HepG2 (cell line): ENCODE results near the gene GRM4. TPM values are rescaled to one million over a fixed set of nuclear protein-coding genes. Genes with fewer than 3 reads are reported as not detected.

Source experiments
- ATAC-seq: fragments of 200-7000 bp; cut with Tn5 transposase; 3 replicates; pipeline ENCODE4 v1.9.1; 2020; ENCODE audit warnings: mild to moderate bottlenecking, moderate library complexity
- BruUV-seq: library from RNA; stranded (reverse); fragments of 400-500 nt; replicated peaks from 2 replicates; lab custom pipeline; 2021; lab: Mats Ljungman, UMichigan
- CTCF ChIA-PET: fragments of 300-600 bp; formaldehyde crosslinking; extraction: SDS; loops from one replicate; lab custom pipeline; 2021; ENCODE audit warnings: low total read pairs, inconsistent platforms, low intra/inter-chr PET ratio; lab: Yijun Ruan, JAX
- POLR2A ChIA-PET: fragments of 350-600 bp; sonication (Branson Sonifier 250); formaldehyde crosslinking; loops from one replicate; lab custom pipeline; 2020; ENCODE audit warnings: antibody characterized with exemption, inconsistent platforms; lab: Yijun Ruan, JAX
- DNase-seq: peaks from one replicate; pipeline ENCODE4 v3.0.0-alpha.2; 2015; ENCODE audit warnings: low spot score
- FAIRE-seq: peaks from 3 replicates; lab custom pipeline; 2011; peaks lifted over from hg19 to GRCh38; lab: Jason Lieb, UNC
- H2AFZ ChIP-seq: one replicate; pipeline ENCODE4 v1.6.1; 2011; ENCODE audit warnings: low read length, inconsistent platforms
- H3K27ac ChIP-seq: fragments of 300-600 bp; 3 replicates; pipeline ENCODE4 v1.8.0; 2011; ENCODE audit warnings: mixed run types, mild to moderate bottlenecking, mixed read lengths, low read length, inconsistent platforms; ENCODE audit not compliant: insufficient read depth; ENCODE audit errors: extremely low read length
- H3K27me3 ChIP-seq, 2 experiments: fragments of 200-600 bp in 1 of 2; 2 replicates in 1 of 2; 3 replicates in 1 of 2; pipeline versions ENCODE4 v1.6.0 to v1.8.0; 2011; ENCODE audit warnings: low read length in 2 of 2, mild to moderate bottlenecking in 2 of 2, moderate library complexity in 2 of 2, inconsistent platforms in 1 of 2; ENCODE audit not compliant: insufficient read depth in 2 of 2, control insufficient read depth in 1 of 2
- H3K36me3 ChIP-seq, 2 experiments: fragments of 200-600 bp in 1 of 2; replicated peaks in 1 of 2; 2 replicates in 1 of 2; 3 replicates in 1 of 2; pipeline versions ENCODE4 v1.5.1 to v1.8.0; 2011; ENCODE audit warnings: low read length in 2 of 2, inconsistent platforms in 1 of 2; ENCODE audit not compliant: insufficient read depth in 2 of 2, control insufficient read depth in 1 of 2
- H3K4me1 ChIP-seq: 2 replicates; pipeline ENCODE4 v1.5.1; 2012; ENCODE audit warnings: low read length, inconsistent platforms; ENCODE audit not compliant: insufficient read depth
- H3K4me2 ChIP-seq: 2 replicates; pipeline ENCODE4 v1.6.0; 2011; ENCODE audit warnings: low read depth, low read length, inconsistent platforms
- H3K4me3 ChIP-seq, 3 experiments: fragments of 200-600 bp in 1 of 3; sonication (generic), shearing (Covaris generic) in 1 of 3; replicated peaks in 1 of 3; 2 replicates each; pipeline ENCODE4 v1.5.1; 2011 to 2016; ENCODE audit warnings: low read length in 3 of 3, inconsistent platforms in 2 of 3, low read depth in 2 of 3, mild to moderate bottlenecking in 2 of 3, control low read depth in 1 of 3, mixed read lengths in 1 of 3; ENCODE audit not compliant: insufficient read depth in 1 of 3
- H3K79me2 ChIP-seq: one replicate; pipeline ENCODE4 v1.6.1; 2011; ENCODE audit warnings: low read length, inconsistent platforms; ENCODE audit not compliant: insufficient read depth
- H3K9ac ChIP-seq: 2 replicates; pipeline ENCODE4 v1.6.0; 2011; ENCODE audit warnings: mild to moderate bottlenecking, low read depth, low read length, inconsistent platforms; ENCODE audit not compliant: insufficient read depth
- H3K9me3 ChIP-seq: 2 replicates; pipeline ENCODE4 v1.5.1; 2012; ENCODE audit warnings: mild to moderate bottlenecking, low read length
- H4K20me1 ChIP-seq: 2 replicates; pipeline ENCODE4 v1.6.0; 2011; ENCODE audit warnings: inconsistent platforms, mild to moderate bottlenecking, low read length, moderate library complexity; ENCODE audit not compliant: insufficient read depth
- CBX5 ChIP-seq: sonication (generic); formaldehyde crosslinking; IDR thresholded peaks from 2 replicates; pipeline ENCODE4 v1.4.0; 2020; ENCODE audit warnings: missing genetic modification reagents, borderline replicate concordance
- CEBPB ChIP-seq: IDR thresholded peaks from 2 replicates; pipeline ENCODE4 v1.6.1; 2011; ENCODE audit warnings: low read depth, low read length, improper control_type of control experiment, borderline replicate concordance
- HNF1A ChIP-seq, 2 experiments: sonication (generic) in 1 of 2; formaldehyde crosslinking in 1 of 2; IDR thresholded peaks; 2 replicates each; pipeline versions ENCODE4 v1.4.0 to v1.6.1; 2016 to 2020; ENCODE audit warnings: borderline replicate concordance in 1 of 2, low read depth in 1 of 2, mild to moderate bottlenecking in 1 of 2, missing genetic modification reagents in 1 of 2
- HOXA7 ChIP-seq: sonication (generic); formaldehyde crosslinking; IDR thresholded peaks from 2 replicates; pipeline ENCODE4 v1.8.1; 2022; ENCODE audit warnings: mild to moderate bottlenecking, missing genetic modification reagents, moderate library complexity
- MBNL3 ChIP-seq: fragments of 250-450 bp; sonication (Bioruptor Pico); conservative IDR thresholded peaks from 2 replicates; pipeline ENCODE4 v1.8.0; 2022; ENCODE audit warnings: mild to moderate bottlenecking, inconsistent platforms
- PLRG1 ChIP-seq: fragments of 450-650 bp; conservative IDR thresholded peaks from 2 replicates; pipeline ENCODE4 v1.6.1; 2016
- PREB ChIP-seq: sonication (generic); formaldehyde crosslinking; IDR thresholded peaks from 2 replicates; pipeline ENCODE4 v1.4.0; 2020; ENCODE audit warnings: missing genetic modification reagents
- RXRA ChIP-seq: sonication (generic); formaldehyde crosslinking; IDR thresholded peaks from 2 replicates; pipeline ENCODE4 v1.5.1; 2020; ENCODE audit warnings: missing genetic modification reagents
- RXRB ChIP-seq: IDR thresholded peaks from 2 replicates; pipeline ENCODE4 v1.6.1; 2016; ENCODE audit warnings: borderline replicate concordance, missing genetic modification reagents, missing compliant biosample characterization
- STAT5B ChIP-seq: sonication (generic); formaldehyde crosslinking; IDR thresholded peaks from 2 replicates; pipeline ENCODE4 v1.4.0; 2020; ENCODE audit warnings: missing genetic modification reagents
- TSC22D2 ChIP-seq: sonication (generic); formaldehyde crosslinking; IDR thresholded peaks from 2 replicates; pipeline ENCODE4 v1.5.1; 2020; ENCODE audit warnings: missing genetic modification reagents, mild to moderate bottlenecking, borderline replicate concordance
- ZBTB37 ChIP-seq: sonication (generic); formaldehyde crosslinking; IDR thresholded peaks from 2 replicates; pipeline ENCODE4 v1.4.0; 2020; ENCODE audit warnings: mild to moderate bottlenecking, missing genetic modification reagents
- ZNF3 ChIP-seq: IDR thresholded peaks from 2 replicates; pipeline ENCODE4 v1.7.0; 2017; ENCODE audit warnings: inconsistent platforms
- ZNF414 ChIP-seq: sonication (generic); formaldehyde crosslinking; IDR thresholded peaks from 2 replicates; pipeline ENCODE4 v1.5.0; 2020; ENCODE audit warnings: missing genetic modification reagents
- ZNF704 ChIP-seq: sonication (generic); formaldehyde crosslinking; IDR thresholded peaks from 2 replicates; pipeline ENCODE4 v1.8.1; 2023; ENCODE audit warnings: mild to moderate bottlenecking, inconsistent platforms, moderate library complexity, missing genetic modification reagents, borderline replicate concordance
- WGBS: methylation state at CpG from one replicate; pipeline ENCODE4 v1.1.6; 2017; ENCODE audit warnings: low lambda C conversion rate; 5-methylcytosine and 5-hydroxymethylcytosine counted together
- in situ Hi-C: cut with HindIII; loops from 2 replicates; pipeline ENCODE4 v1.10.0; 2017; ENCODE audit warnings: low pct_unique_long_range_greater_than_20kb; ENCODE audit not compliant: extremely low pct_ligation_motif_present
- intact Hi-C: fragments of 100-400 bp; cut with micrococcal nuclease; formaldehyde crosslinking; loops from one replicate; pipeline ENCODE4 v1.10.0; 2022; ENCODE audit not compliant: unreplicated experiment
- polyA plus RNA-seq, 8 experiments: library from polyadenylated mRNA; depleted of rRNA in 3 of 8; stranded (reverse) in 7 of 8; unstranded in 1 of 8; fragments of >200 nt; fragmentation: Illumina TruSeq in 4 of 8; extraction: Trizol in 4 of 8; gene quantifications; 2 replicates each; pipeline versions ENCODE4 v1.2.1 to v1.2.3, GENCODE V29; 2011 to 2016; ENCODE audit warnings: low read depth in 4 of 8, missing spikeins in 1 of 8, mixed read lengths in 1 of 8; ENCODE audit not compliant: insufficient read depth in 1 of 8
- total RNA-seq, 5 experiments: library from RNA; depleted of rRNA; stranded (reverse); fragments of >200 nt; fragmentation: Illumina TruSeq; extraction: Trizol; gene quantifications; 2 replicates each; pipeline ENCODE4 v1.2.3, GENCODE V29; 2016; ENCODE audit warnings: low read depth in 1 of 5

GRM4 gene
- total and polyA plus RNA-seq, 2 of the 13 experiments (the other 11 are each of a cell fraction or from before 2014, with no cell fraction given), result not detected

- TF ChIP-seq PREB (CRISPR knock-in tag) (no peak), TSC22D2 (CRISPR knock-in tag) (no peak), HOXA7 (CRISPR knock-in tag) (no peak)
Observed at GRCh38 chr6:34092631-34093030, 53.3 kb downstream of the GRM4 start (continued).

GRCh38 chr6:34090935-34091334 lies 55.0 kb downstream of the GRM4 start:
- H3K4me2 ChIP-seq, result no peak overlapping the region
- no peak for DNase-seq
- no peak overlapping the region for H2AFZ ChIP-seq
- no peak for FAIRE-seq
- no peak for ATAC-seq
- no peaks in the 10 kb centered on the region for H3K9me3 ChIP-seq
- no peaks in the 10 kb centered on the region for H3K4me1 ChIP-seq
- 26% methylated on average over 3 of the region's 5 CpGs for WGBS
- no peaks in the 10 kb centered on the region for H3K79me2 ChIP-seq
- H3K36me3 ChIP-seq, result no peaks in the 10 kb centered on the region
- intact Hi-C loops (no loop called here), in situ Hi-C loops (no loop called here)
- no peak overlapping the region for H3K27ac ChIP-seq
- ChIA-PET POLR2A (no interaction called here), CTCF (no interaction called here)
- H4K20me1 ChIP-seq, result no peaks in the 10 kb centered on the region; the same call in 1 of the 2 replicates
- H3K9ac ChIP-seq, result no peak overlapping the region
- H3K27me3 ChIP-seq, result peaks cover 7 to 36% of the 10 kb centered on the region in 2 experiments; a peak in 4 of 5 replicates
- no TSS peak for BruUV-seq
- no peak overlapping the region for H3K4me3 ChIP-seq
- TF ChIP-seq RXRB (CRISPR knock-in tag) (no peak), RXRA (CRISPR knock-in tag) (no peak), ZNF704 (CRISPR knock-in tag) (no peak), HNF1A (IDR thresholded peaks at IDR 0.05; ENCODE audit: low read depth) (no peak), HNF1A (CRISPR knock-in tag; IDR thresholded peaks at IDR 0.05; ENCODE audit: borderline replicate concordance) (no peak), ZNF3 (CRISPR knock-in tag) (no peak), ZBTB37 (no peak), PLRG1 (no peak), CBX5 (CRISPR knock-in tag) (no peak), CEBPB (no peak), MBNL3 (CRISPR knock-in tag) (no peak), STAT5B (no peak), ZNF414 (CRISPR knock-in tag) (no peak)
